ENCODE measurements around the gene PTPRE.

Gene PTPRE

GRCh38 chr10:127925471-127926207 is 18.7 kb downstream of the PTPRE start:
- TF ChIP-seq ZNF155 (tag by site-specific recombination; IDR thresholded peaks at IDR 0.05) (no peak), GLIS2 (tag by site-specific recombination; IDR thresholded peaks at IDR 0.05) (no peak), BCL6B (tag by site-specific recombination; IDR thresholded peaks at IDR 0.05) (no peak), ZNF791 (tag by site-specific recombination; IDR thresholded peaks at IDR 0.05) (no peak), ZNF169 (tag by site-specific recombination; IDR thresholded peaks at IDR 0.05) (no peak), PATZ1 (tag by site-specific recombination; IDR thresholded peaks at IDR 0.05) (no peak), ZFP69B (tag by site-specific recombination; IDR thresholded peaks at IDR 0.05) (no peak), ZSCAN18 (tag by site-specific recombination; IDR thresholded peaks at IDR 0.05) (no peak), ZNF37A (tag by site-specific recombination; IDR thresholded peaks at IDR 0.05) (no peak)
- no peak overlapping the region for H3K4me3 ChIP-seq (ENCODE audit: low read depth, low read length)
- no peak overlapping the region for H3K27ac ChIP-seq (ENCODE audit: extremely low read depth, low read depth, low read length)
- no peaks in the 10 kb centered on the region for H3K36me3 ChIP-seq (ENCODE audit: control insufficient read depth in 2 of 2, insufficient read depth in 1 of 2, low read length in 2 of 2)
- CTCF ChIA-PET = interaction anchor here (0.9 to 1.8 kb wide), 3 partner anchors 19 to 226 kb away, joined by 4 to 7 read pairs (median 4); partner anchors contain the start of gene PTPRE
- POLR2A ChIA-PET = no interaction called here
- no peaks in the 10 kb centered on the region for H3K9me3 ChIP-seq (ENCODE audit: control insufficient read depth, insufficient read depth, low read depth, low read length)
- peaks cover 3% of the 10 kb centered on the region; the same call in 1 of the 2 replicates for H3K4me1 ChIP-seq (ENCODE audit: control insufficient read depth, insufficient read depth, low read length)

GRCh38 chr10:127926455-127926854 is 19.6 kb downstream of the PTPRE start:
- Histone ChIP-seq H3K4me1 (ENCODE audit: control insufficient read depth, insufficient read depth, low read length) (peaks cover 3% of the 10 kb centered on the region; the same call in 1 of the 2 replicates), H3K36me3 (ENCODE audit: control insufficient read depth in 2 of 2, insufficient read depth in 1 of 2, low read length in 2 of 2) (no peaks in the 10 kb centered on the region), H3K4me3 (ENCODE audit: low read depth, low read length) (no peak overlapping the region), H3K9me3 (ENCODE audit: control insufficient read depth, insufficient read depth, low read depth, low read length) (no peaks in the 10 kb centered on the region), H3K27ac (ENCODE audit: extremely low read depth, low read depth, low read length) (no peak overlapping the region)
- CTCF ChIA-PET = interaction anchor here (0.6 to 0.9 kb wide), 2 partner anchors 108 to 225 kb away, joined by 4 read pairs; no protein-coding TSS in a partner anchor
- no peak for TF ChIP-seq FEZF1 (tag by site-specific recombination; IDR thresholded peaks at IDR 0.05)
- TF ChIP-seq ZNF404 (tag by site-specific recombination; IDR thresholded peaks at IDR 0.05) = no peak
- no peak for TF ChIP-seq PRDM10 (tag by site-specific recombination; IDR thresholded peaks at IDR 0.05)
- no peak for TF ChIP-seq ZNF19 (tag by site-specific recombination; IDR thresholded peaks at IDR 0.05; ENCODE audit: low read depth)
- TF ChIP-seq KLF16 (tag by site-specific recombination; IDR thresholded peaks at IDR 0.05) = no peak
- no peak for TF ChIP-seq ZNF26 (tag by site-specific recombination; IDR thresholded peaks at IDR 0.05)
- no peak for TF ChIP-seq ZNF24 (tag by site-specific recombination; IDR thresholded peaks at IDR 0.05)
- no peak for TF ChIP-seq ZNF624 (tag by site-specific recombination; IDR thresholded peaks at IDR 0.05)
- TF ChIP-seq KLF17 (tag by site-specific recombination; IDR thresholded peaks at IDR 0.05) = no peak
- TF ChIP-seq SETDB1 (IDR thresholded peaks at IDR 0.05; ENCODE audit: insufficient read length, low read length) = no peak
- no peak for TF ChIP-seq HOXA7 (CRISPR knock-in tag; IDR thresholded peaks at IDR 0.05; ENCODE audit: borderline replicate concordance)
- TF ChIP-seq ZNF514 (tag by site-specific recombination; IDR thresholded peaks at IDR 0.05) = no peak
- TF ChIP-seq SCRT2 (tag by site-specific recombination; IDR thresholded peaks at IDR 0.05) = no peak
- no peak for TF ChIP-seq ZNF473 (tag by site-specific recombination; IDR thresholded peaks at IDR 0.05)
- no peak for TF ChIP-seq ZBTB17 (tag by site-specific recombination; IDR thresholded peaks at IDR 0.05)
- POLR2A ChIA-PET = no interaction called here
